Pons (tissue), 1 donor: ENCODE measurements around the gene GDAP1L1.
"Not testable (repeated sequence)": the region's sequence is repeated elsewhere in the genome, so short reads cannot be mapped to it uniquely, and the experiment has no call there.

Experiments used
- DNase-seq: peaks from one replicate; pipeline ENCODE4 v3.0.0-alpha.2; 2016; ENCODE audit warnings: low spot score

GDAP1L1 gene

GRCh38 chr20:44302736-44303135, 55.6 kb downstream of the GDAP1L1 start:
- no peak for DNase-seq

GRCh38 chr20:44304383-44304782, 57.3 kb downstream of the GDAP1L1 start:
- no peak for DNase-seq

- DNase-seq, result no peak
Observed at GRCh38 chr20:44306927-44307326, 59.8 kb downstream of the GDAP1L1 start.

- DNase-seq, result peak; percentile 5
Observed at GRCh38 chr20:44309763-44310663, 62.9 kb downstream of the GDAP1L1 start.

GRCh38 chr20:44310664-44311639, 63.8 kb downstream of the GDAP1L1 start, which contains the start of gene FITM2:
TSS of gene FITM2 (minus strand) at chr20:44311202. CDS start at chr20:44311148, 54 bp downstream.
- DNase-seq, result peak; percentile 94

GRCh38 chr20:44314870-44315269, 67.8 kb downstream of the GDAP1L1 start:
- DNase-seq, result no peak

GRCh38 chr20:44319839-44320422, 72.8 kb downstream of the GDAP1L1 start:
- no peak for DNase-seq

- no peak for DNase-seq
Observed at GRCh38 chr20:44324343-44324742, 77.2 kb downstream of the GDAP1L1 start.

GRCh38 chr20:44326391-44327159, 79.5 kb downstream of the GDAP1L1 start:
- no peak for DNase-seq

- not testable (repeated sequence) for DNase-seq
Observed at GRCh38 chr20:44327748-44328147, 80.6 kb downstream of the GDAP1L1 start.

- DNase-seq, result no peak
Observed at GRCh38 chr20:44328428-44328827, 81.3 kb downstream of the GDAP1L1 start.
